WTC11 (cell line): Measurements from ENCODE around the gene CALML4. TPM values are rescaled to one million over a fixed set of nuclear protein-coding genes. Genes with fewer than 3 reads are reported as not detected.

ENCODE experiments used
- ATAC-seq: fragments of 200-7000 bp; cut with Tn5 transposase; 2 replicates; pipeline ENCODE4 v1.10.0; 2021; ENCODE audit warnings: mild to moderate bottlenecking, moderate library complexity
- CTCF ChIA-PET: fragments of 300-600 bp; sonication (Branson Sonifier 250); formaldehyde crosslinking; loops from one replicate; lab custom pipeline; 2021; ENCODE audit warnings: antibody characterized with exemption; lab: Charles Lee
- POLR2A ChIA-PET: fragments of 350-600 bp; sonication (Branson Sonifier 250); formaldehyde crosslinking; loops from one replicate; lab custom pipeline; 2021; ENCODE audit warnings: antibody characterized with exemption; lab: Charles Lee
- DNase-seq: peaks from one replicate; pipeline ENCODE4 v3.0.0; 2021; ENCODE audit warnings: low spot score
- H3K27ac Mint-ChIP-seq: 2 replicates; pipeline ENCODE4 v1.8.0; 2021; ENCODE audit warnings: mixed read lengths
- H3K27me3 Mint-ChIP-seq: 2 replicates; pipeline ENCODE4 v1.8.0; 2021; ENCODE audit warnings: low read depth, mild to moderate bottlenecking, moderate library complexity, mixed read lengths
- H3K36me3 Mint-ChIP-seq: 2 replicates; pipeline ENCODE4 v1.8.0; 2021; ENCODE audit warnings: mixed read lengths
- H3K4me1 Mint-ChIP-seq: 2 replicates; pipeline ENCODE4 v1.8.0; 2022; ENCODE audit warnings: mixed read lengths
- H3K4me3 Mint-ChIP-seq: 2 replicates; pipeline ENCODE4 v1.8.0; 2021; ENCODE audit warnings: mild to moderate bottlenecking, moderate library complexity, mixed read lengths
- H3K9me3 Mint-ChIP-seq: 2 replicates; pipeline ENCODE4 v1.8.0; 2021; ENCODE audit warnings: mixed read lengths
- E2F5 ChIP-seq: sonication (generic); formaldehyde crosslinking; IDR thresholded peaks from 2 replicates; pipeline ENCODE4 v1.8.1; 2022; ENCODE audit warnings: mild to moderate bottlenecking, moderate library complexity, missing genetic modification reagents
- FOXK1 ChIP-seq: sonication (generic); formaldehyde crosslinking; IDR thresholded peaks from 2 replicates; pipeline ENCODE4 v1.8.0; 2022; ENCODE audit warnings: mild to moderate bottlenecking, moderate library complexity, missing genetic modification reagents
- FOXP1 ChIP-seq: sonication (generic); formaldehyde crosslinking; IDR thresholded peaks from 2 replicates; pipeline ENCODE4 v1.8.0; 2022; ENCODE audit warnings: missing genetic modification reagents, mild to moderate bottlenecking, moderate library complexity, borderline replicate concordance
- HMGXB4 ChIP-seq: sonication (generic); formaldehyde crosslinking; IDR thresholded peaks from 2 replicates; pipeline ENCODE4 v1.8.1; 2023; ENCODE audit warnings: mild to moderate bottlenecking, moderate library complexity, missing genetic modification reagents
- NFATC4 ChIP-seq: fragments of 250-450 bp; sonication (Bioruptor Pico); IDR thresholded peaks from 2 replicates; pipeline ENCODE4 v1.9.0; 2021; ENCODE audit warnings: mild to moderate bottlenecking
- NR1H2 ChIP-seq: sonication (generic); formaldehyde crosslinking; IDR thresholded peaks from 2 replicates; pipeline ENCODE4 v1.9.0; 2021; ENCODE audit warnings: mild to moderate bottlenecking, moderate library complexity, missing genetic modification reagents
- NR3C1 ChIP-seq: sonication (generic); formaldehyde crosslinking; conservative IDR thresholded peaks from 2 replicates; pipeline ENCODE4 v1.8.1; 2023; ENCODE audit warnings: low read depth, mild to moderate bottlenecking, missing genetic modification reagents
- RORB ChIP-seq: fragments of 250-450 bp; sonication (Bioruptor Pico); IDR thresholded peaks from 2 replicates; pipeline ENCODE4 v1.9.0; 2021; ENCODE audit warnings: mild to moderate bottlenecking
- SMAD4 ChIP-seq: sonication (generic); formaldehyde crosslinking; IDR thresholded peaks from 2 replicates; pipeline ENCODE4 v1.8.0; 2022; ENCODE audit warnings: mild to moderate bottlenecking, missing genetic modification reagents
- TCF7 ChIP-seq: sonication (generic); formaldehyde crosslinking; IDR thresholded peaks from 2 replicates; pipeline ENCODE4 v1.8.0; 2022; ENCODE audit warnings: mild to moderate bottlenecking, low read depth, missing genetic modification reagents, moderate library complexity
- ZNF219 ChIP-seq: sonication (generic); formaldehyde crosslinking; IDR thresholded peaks from 2 replicates; pipeline ENCODE4 v1.8.0; 2023; ENCODE audit warnings: missing genetic modification reagents, mild to moderate bottlenecking, borderline replicate concordance
- ZNF396 ChIP-seq: fragments of 250-450 bp; sonication (Bioruptor Pico); IDR thresholded peaks from 2 replicates; pipeline ENCODE4 v1.8.0; 2021; ENCODE audit warnings: mild to moderate bottlenecking, moderate library complexity, borderline replicate concordance
- total RNA-seq: library from RNA; stranded (reverse); gene quantifications from 3 replicates; pipeline ENCODE4 v1.2.3, GENCODE V29; 2021
- TF ChIP-seq, protein P1 (sequence below): fragments of 250-450 bp; sonication (Bioruptor Pico); conservative IDR thresholded peaks from 2 replicates; pipeline ENCODE4 v1.9.0; 2021; ENCODE audit warnings: mild to moderate bottlenecking
- TF ChIP-seq, protein P2 (sequence below): sonication (generic); formaldehyde crosslinking; IDR thresholded peaks from 2 replicates; pipeline ENCODE4 v1.8.1; 2023; ENCODE audit warnings: mild to moderate bottlenecking, missing genetic modification reagents, borderline replicate concordance
- TF ChIP-seq, protein P3 (sequence below): sonication (generic); formaldehyde crosslinking; IDR thresholded peaks from 2 replicates; pipeline ENCODE4 v1.8.1; 2022; ENCODE audit warnings: low read depth, missing genetic modification reagents, borderline replicate concordance

Gene CALML4
- total RNA-seq, 1 experiment from 2014 or later = 9.8 TPM

DNA sequence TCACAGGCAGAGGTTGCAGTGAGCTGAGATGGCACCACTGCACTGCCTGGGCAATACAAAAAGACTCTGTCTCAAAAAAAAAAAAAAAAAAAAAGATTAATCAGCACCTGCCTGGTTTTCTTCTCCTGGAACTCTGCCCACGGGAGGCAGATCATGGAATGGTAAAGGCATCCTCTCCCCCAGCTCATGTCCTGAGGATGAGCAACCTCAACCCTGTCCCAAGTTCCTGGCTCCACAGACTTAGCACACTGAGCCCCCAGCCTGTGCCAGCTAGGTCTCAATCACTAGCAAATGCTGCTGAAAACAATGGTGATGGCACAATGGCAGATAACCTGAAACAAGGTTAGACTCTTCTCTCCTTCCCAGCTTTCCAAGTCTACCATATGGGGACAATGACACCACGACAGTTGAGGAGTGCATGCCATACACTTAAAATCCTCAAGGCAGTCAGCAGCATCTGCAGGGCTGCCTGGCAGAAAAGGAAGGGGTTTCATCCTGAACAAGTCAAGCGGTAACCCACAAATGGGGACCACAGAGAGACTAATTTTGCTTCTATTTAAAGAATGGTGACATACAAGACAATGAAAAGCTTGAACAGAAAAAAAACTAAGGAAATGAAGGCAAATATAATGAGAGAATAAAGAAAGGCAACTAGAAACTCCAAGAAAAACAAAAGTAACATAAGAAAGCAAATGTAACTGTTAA lies 19.6 kb upstream of the CALML4 start (continued):
- TF ChIP-seq, protein P1, sequence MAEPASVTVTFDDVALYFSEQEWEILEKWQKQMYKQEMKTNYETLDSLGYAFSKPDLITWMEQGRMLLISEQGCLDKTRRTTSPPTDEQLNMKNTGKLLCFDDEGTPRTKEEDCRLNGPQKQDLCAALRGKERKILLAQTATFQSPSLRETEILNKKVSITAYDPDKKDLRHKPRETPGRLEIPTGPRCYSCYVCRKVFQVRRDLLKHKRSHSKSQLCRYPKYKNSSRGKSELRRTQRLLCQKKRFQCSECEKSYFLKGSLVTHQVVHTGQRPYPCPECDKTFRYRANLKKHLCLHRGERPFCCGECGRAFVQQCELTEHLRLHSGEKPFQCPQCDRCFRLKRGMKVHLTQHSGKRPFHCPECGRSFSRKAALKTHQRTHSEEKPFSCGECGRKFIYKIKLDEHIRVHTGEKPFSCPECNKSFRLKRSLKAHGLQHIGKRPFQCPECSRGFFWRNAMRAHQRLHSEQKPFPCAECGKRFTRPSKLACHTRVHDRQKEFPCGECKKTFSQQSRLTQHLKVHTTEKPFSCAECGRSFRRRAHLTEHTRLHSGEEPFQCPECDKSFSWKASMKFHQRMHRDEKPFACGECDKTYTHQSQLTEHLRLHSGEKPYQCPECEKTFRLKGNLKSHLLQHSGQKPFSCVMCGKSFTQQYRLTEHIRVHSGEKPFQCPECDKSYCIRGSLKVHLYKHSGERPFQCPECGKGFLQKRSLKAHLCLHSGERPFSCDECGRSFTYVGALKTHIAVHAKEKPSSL (CRISPR knock-in tag) = no peak
- TF ChIP-seq NFATC4 (CRISPR knock-in tag) (no peak), NR1H2 (CRISPR knock-in tag) (no peak), TCF7 (CRISPR knock-in tag) (no peak)

GRCh38 chr15:68224108-68224507 lies 19.0 kb upstream of the CALML4 start:
- H3K27me3 Mint-ChIP-seq = no peaks in the 10 kb centered on the region; the same call in 1 of the 2 replicates

More at GRCh38 chr15:68224108-68224507, 19.0 kb upstream of the CALML4 start:
- Mint-ChIP-seq H3K4me1 (peaks cover 18% of the 10 kb centered on the region), H3K9me3 (peaks cover 17% of the 10 kb centered on the region), H3K4me3 (no peak overlapping the region), H3K36me3 (peaks cover 41% of the 10 kb centered on the region), H3K27ac (no peak overlapping the region)
- CTCF ChIA-PET = interaction anchor here (0.6 to 6.9 kb wide), 4 partner anchors 13 to 448 kb away, joined by 4 to 33 read pairs (median 6); no protein-coding TSS in a partner anchor
- no peak for DNase-seq
- POLR2A ChIA-PET = interaction anchor here (1.2 kb wide), 1 partner anchor 13 kb away, joined by 3 read pairs; no protein-coding TSS in a partner anchor
- ATAC-seq = no peak
- no peak for TF ChIP-seq NR3C1 (CRISPR knock-in tag)
- TF ChIP-seq, protein P2, sequence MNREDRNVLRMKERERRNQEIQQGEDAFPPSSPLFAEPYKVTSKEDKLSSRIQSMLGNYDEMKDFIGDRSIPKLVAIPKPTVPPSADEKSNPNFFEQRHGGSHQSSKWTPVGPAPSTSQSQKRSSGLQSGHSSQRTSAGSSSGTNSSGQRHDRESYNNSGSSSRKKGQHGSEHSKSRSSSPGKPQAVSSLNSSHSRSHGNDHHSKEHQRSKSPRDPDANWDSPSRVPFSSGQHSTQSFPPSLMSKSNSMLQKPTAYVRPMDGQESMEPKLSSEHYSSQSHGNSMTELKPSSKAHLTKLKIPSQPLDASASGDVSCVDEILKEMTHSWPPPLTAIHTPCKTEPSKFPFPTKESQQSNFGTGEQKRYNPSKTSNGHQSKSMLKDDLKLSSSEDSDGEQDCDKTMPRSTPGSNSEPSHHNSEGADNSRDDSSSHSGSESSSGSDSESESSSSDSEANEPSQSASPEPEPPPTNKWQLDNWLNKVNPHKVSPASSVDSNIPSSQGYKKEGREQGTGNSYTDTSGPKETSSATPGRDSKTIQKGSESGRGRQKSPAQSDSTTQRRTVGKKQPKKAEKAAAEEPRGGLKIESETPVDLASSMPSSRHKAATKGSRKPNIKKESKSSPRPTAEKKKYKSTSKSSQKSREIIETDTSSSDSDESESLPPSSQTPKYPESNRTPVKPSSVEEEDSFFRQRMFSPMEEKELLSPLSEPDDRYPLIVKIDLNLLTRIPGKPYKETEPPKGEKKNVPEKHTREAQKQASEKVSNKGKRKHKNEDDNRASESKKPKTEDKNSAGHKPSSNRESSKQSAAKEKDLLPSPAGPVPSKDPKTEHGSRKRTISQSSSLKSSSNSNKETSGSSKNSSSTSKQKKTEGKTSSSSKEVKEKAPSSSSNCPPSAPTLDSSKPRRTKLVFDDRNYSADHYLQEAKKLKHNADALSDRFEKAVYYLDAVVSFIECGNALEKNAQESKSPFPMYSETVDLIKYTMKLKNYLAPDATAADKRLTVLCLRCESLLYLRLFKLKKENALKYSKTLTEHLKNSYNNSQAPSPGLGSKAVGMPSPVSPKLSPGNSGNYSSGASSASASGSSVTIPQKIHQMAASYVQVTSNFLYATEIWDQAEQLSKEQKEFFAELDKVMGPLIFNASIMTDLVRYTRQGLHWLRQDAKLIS = no peak
- TF ChIP-seq, protein P3, sequence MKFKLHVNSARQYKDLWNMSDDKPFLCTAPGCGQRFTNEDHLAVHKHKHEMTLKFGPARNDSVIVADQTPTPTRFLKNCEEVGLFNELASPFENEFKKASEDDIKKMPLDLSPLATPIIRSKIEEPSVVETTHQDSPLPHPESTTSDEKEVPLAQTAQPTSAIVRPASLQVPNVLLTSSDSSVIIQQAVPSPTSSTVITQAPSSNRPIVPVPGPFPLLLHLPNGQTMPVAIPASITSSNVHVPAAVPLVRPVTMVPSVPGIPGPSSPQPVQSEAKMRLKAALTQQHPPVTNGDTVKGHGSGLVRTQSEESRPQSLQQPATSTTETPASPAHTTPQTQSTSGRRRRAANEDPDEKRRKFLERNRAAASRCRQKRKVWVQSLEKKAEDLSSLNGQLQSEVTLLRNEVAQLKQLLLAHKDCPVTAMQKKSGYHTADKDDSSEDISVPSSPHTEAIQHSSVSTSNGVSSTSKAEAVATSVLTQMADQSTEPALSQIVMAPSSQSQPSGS (CRISPR knock-in tag) = no peak
- TF ChIP-seq E2F5 (CRISPR knock-in tag) = no peak
- no peak for TF ChIP-seq ZNF396 (CRISPR knock-in tag)
- TF ChIP-seq FOXK1 (CRISPR knock-in tag) = no peak
- no peak for TF ChIP-seq SMAD4 (CRISPR knock-in tag)
- no peak for TF ChIP-seq TCF7 (CRISPR knock-in tag)
- TF ChIP-seq FOXP1 (CRISPR knock-in tag) = no peak
- no peak for TF ChIP-seq HMGXB4 (CRISPR knock-in tag)
- TF ChIP-seq, protein P1 (CRISPR knock-in tag) = no peak
- TF ChIP-seq RORB (CRISPR knock-in tag) = no peak
- TF ChIP-seq ZNF219 (CRISPR knock-in tag) = no peak
- TF ChIP-seq, all 79 proteins: peak for 0
